Upper lobe of left lung (tissue), 6 donors: ENCODE measurements around the gene CDHR3. TPM values are rescaled to one million over a fixed set of nuclear protein-coding genes. Genes with fewer than 3 reads are reported as not detected.
"Not testable (repeated sequence)": the region's sequence is repeated elsewhere in the genome, so short reads cannot be mapped to it uniquely, and the experiment has no call there.

Experiments
- ATAC-seq, 2 donors: fragments of 200-7000 bp; cut with Tn5 transposase; one replicate each; pipeline ENCODE4 v1.9.1; 2022; ENCODE audit warnings: mild to moderate bottlenecking in 2 of 2, moderate library complexity in 2 of 2; ENCODE audit not compliant: low FRiP score in 2 of 2
- DNase-seq, 2 donors: peaks; one replicate each; pipeline ENCODE4 v3.0.0-alpha.2; 2019 to 2020
- H3K27ac ChIP-seq, 4 donors: fragments of 200-600 bp; sonication (generic); one replicate each; pipeline ENCODE4 v1.5.1; 2016 to 2019
- H3K27me3 ChIP-seq, 4 donors: fragments of 200-600 bp; sonication (generic); one replicate each; pipeline ENCODE4 v1.5.1; 2017 to 2019
- H3K36me3 ChIP-seq, 4 donors: fragments of 200-600 bp; sonication (generic); one replicate each; pipeline ENCODE4 v1.5.1; 2016 to 2019
- H3K4me1 ChIP-seq, 4 donors: fragments of 200-600 bp; sonication (generic); one replicate each; pipeline ENCODE4 v1.5.1; 2018 to 2019
- H3K4me3 ChIP-seq, 4 donors: fragments of 200-600 bp; sonication (generic); one replicate each; pipeline ENCODE4 v1.5.1; 2017 to 2019; ENCODE audit warnings: mild to moderate bottlenecking in 2 of 4, moderate library complexity in 1 of 4
- H3K9me3 ChIP-seq, 4 donors: fragments of 200-600 bp; sonication (generic); one replicate each; pipeline ENCODE4 v1.5.1; 2018 to 2019
- CTCF ChIP-seq, 6 experiments: fragments of 450-650 bp in 4 of 6; fragments of 200-600 bp in 2 of 6; sonication (generic) in 2 of 6; IDR thresholded peaks; one replicate each; pipeline ENCODE4 v1.5.1; 2016 to 2019; ENCODE audit warnings: antibody characterized with exemption in 6 of 6
- EP300 ChIP-seq, 4 donors: sonication (generic); formaldehyde crosslinking; IDR thresholded peaks; one replicate each; pipeline ENCODE4 v1.5.1; 2017; ENCODE audit warnings: antibody characterized with exemption in 4 of 4, control low read depth in 2 of 4
- POLR2A ChIP-seq, 4 donors: fragments of 450-650 bp; IDR thresholded peaks; one replicate each; pipeline ENCODE4 v1.5.1; 2016 to 2017; ENCODE audit warnings: antibody characterized with exemption in 4 of 4, mild to moderate bottlenecking in 2 of 4
- POLR2AphosphoS5 ChIP-seq, 2 donors: sonication (generic); formaldehyde crosslinking; IDR thresholded peaks; one replicate each; pipeline ENCODE4 v1.5.1; 2017; ENCODE audit warnings: antibody characterized with exemption in 2 of 2
- WGBS, 2 donors: methylation state at CpG; one replicate each; pipeline ENCODE4 v1.1.5; 2017 to 2018; 5-methylcytosine and 5-hydroxymethylcytosine counted together
- total RNA-seq, 6 donors: library from RNA; depleted of rRNA in 4 of 6; stranded (reverse); fragments of >200 nt in 4 of 6; gene quantifications; one replicate each; pipeline versions ENCODE4 v1.1.0 to v1.2.1, GENCODE V29; 2016 to 2021
- donor health status: DM: no; HTN: no; CAD: no; lungs with moderate emphysema.
- donor health status: DM: no; HTN: yes; CAD: no; lungs with severe emphysema.

CDHR3 gene
- total RNA-seq, 6 donors from 2014 or later: 2.6 to 148 (median 32.8) TPM

GRCh38 chr7:105980645-105981396 is 17.8 kb downstream of the CDHR3 start:
- no peaks in the 10 kb centered on the region for H3K9me3 ChIP-seq
- H3K4me3 ChIP-seq: no peak overlapping the region
- WGBS, 2 donors: 63 to 79% methylated on average over 3 of the region's 3 CpGs
- no peak overlapping the region for H3K27ac ChIP-seq
- TF ChIP-seq POLR2AphosphoS5 (IDR thresholded peaks at IDR 0.05) (no peak), CTCF (IDR thresholded peaks at IDR 0.05) (no peak), POLR2A (IDR thresholded peaks at IDR 0.05) (no peak), EP300 (IDR thresholded peaks at IDR 0.05) (no peak)
- H3K4me1 ChIP-seq: peaks cover 0 to 4% (median 0%) of the 10 kb centered on the region in 4 donors
- no peaks in the 10 kb centered on the region for H3K36me3 ChIP-seq
- ATAC-seq (no peak), DNase-seq (no peak)
- H3K27me3 ChIP-seq: no peaks in the 10 kb centered on the region

GRCh38 chr7:105982388-105982787 is 19.3 kb downstream of the CDHR3 start:
- Histone ChIP-seq H3K9me3 (no peaks in the 10 kb centered on the region), H3K27ac (no peak overlapping the region), H3K4me3 (no peak overlapping the region), H3K4me1 (peaks cover 0 to 4% (median 0%) of the 10 kb centered on the region in 4 donors), H3K36me3 (no peaks in the 10 kb centered on the region), H3K27me3 (no peaks in the 10 kb centered on the region)
- 56 to 92% methylated on average over 2 of the region's 2 CpGs for WGBS, 2 donors
- no peak for ATAC-seq
- no peak for DNase-seq
- no peak for TF ChIP-seq CTCF (IDR thresholded peaks at IDR 0.05)
- TF ChIP-seq EP300 (IDR thresholded peaks at IDR 0.05): no peak
- TF ChIP-seq POLR2A (IDR thresholded peaks at IDR 0.05): no peak
- no peak for TF ChIP-seq POLR2AphosphoS5 (IDR thresholded peaks at IDR 0.05)

DNA sequence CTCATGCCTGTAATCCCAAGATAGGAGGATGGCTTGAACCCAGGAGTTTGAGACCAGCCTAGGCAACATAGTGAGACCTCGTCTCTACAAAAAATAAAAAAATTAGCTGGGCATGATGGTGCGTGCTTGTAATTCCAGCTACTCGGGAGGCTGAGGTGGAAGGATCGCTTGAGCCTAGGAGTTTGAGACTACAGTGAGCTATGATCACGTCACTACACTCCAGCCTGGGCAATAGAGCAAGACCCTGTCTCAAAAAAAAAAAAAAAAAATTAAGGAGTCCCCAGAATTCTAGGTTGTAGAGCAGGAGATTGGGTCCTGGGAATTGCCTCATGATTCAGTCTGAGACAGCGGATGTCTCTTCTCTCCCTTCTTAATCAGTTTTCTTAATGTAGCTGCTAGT is 21.7 kb downstream of the CDHR3 start:
- not testable (repeated sequence) for H3K9me3 ChIP-seq, H3K27ac ChIP-seq, H3K27me3 ChIP-seq, DNase-seq, H3K4me1 ChIP-seq, ATAC-seq, H3K4me3 ChIP-seq, H3K36me3 ChIP-seq
- 92 to 93% methylated on average over 6 of the region's 6 CpGs for whole genome bisulfite sequencing, 2 donors

DNA sequence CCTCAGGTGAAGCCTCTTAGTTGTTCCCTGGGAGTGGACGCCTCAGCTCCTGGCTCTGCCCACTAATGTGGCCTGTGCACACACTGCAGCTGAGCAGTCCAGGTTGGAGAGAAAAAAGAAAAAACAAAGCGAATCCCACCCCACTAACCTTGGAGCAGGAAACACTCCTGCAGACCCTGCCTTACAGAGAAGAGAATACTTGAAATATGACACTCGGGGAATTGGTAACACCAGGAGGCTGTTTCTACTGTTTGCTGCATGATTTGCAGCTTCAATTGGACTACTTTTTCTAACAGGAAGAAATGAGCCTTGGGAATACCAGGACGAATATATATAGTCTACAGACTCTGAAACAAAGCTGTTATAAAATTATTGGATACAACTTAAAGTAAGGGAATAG is 22.2 kb downstream of the CDHR3 start:
- H3K4me1 ChIP-seq: no peaks in the 10 kb centered on the region
- 51 to 69% methylated on average over 4 of the region's 4 CpGs for WGBS, 2 donors
- no peaks in the 10 kb centered on the region for H3K9me3 ChIP-seq
- ATAC-seq (no peak), DNase-seq (no peak)
- TF ChIP-seq POLR2A (IDR thresholded peaks at IDR 0.05): no peak
- TF ChIP-seq EP300 (IDR thresholded peaks at IDR 0.05): no peak
- TF ChIP-seq CTCF (IDR thresholded peaks at IDR 0.05): no peak
- TF ChIP-seq POLR2AphosphoS5 (IDR thresholded peaks at IDR 0.05): no peak
- H3K27ac ChIP-seq: no peak overlapping the region
- H3K4me3 ChIP-seq: no peak overlapping the region
- H3K36me3 ChIP-seq: no peaks in the 10 kb centered on the region
- no peaks in the 10 kb centered on the region for H3K27me3 ChIP-seq

DNA sequence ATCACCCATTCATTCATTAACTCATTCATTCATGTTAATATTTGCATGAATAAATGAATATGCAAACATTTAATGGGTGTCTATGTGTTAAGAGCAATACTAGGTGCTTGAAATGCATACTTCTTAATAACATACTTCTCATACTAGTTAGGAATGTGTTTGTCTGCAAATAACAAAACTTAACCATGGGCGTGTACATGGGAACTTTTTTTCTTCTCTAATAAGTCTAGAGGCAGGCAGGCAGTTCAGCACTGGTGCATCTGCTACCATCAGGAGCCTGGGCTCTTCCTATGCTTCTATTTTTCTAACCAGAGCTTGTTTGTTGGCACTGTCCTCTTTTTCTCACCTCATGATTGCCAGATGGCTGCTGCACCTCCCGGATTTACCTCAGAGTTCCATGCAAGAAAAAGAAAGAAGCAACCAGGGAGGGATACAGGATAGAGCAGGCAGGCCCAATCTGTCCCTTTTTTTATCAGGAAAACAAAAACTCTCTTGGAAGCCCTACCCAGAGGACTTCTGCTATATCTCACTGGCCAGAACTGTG is 22.7 kb downstream of the CDHR3 start:
- H3K4me1 ChIP-seq: no peaks in the 10 kb centered on the region

More for the DNA sequence above, 22.7 kb downstream of the CDHR3 start:
- no peak for DNase-seq
- Histone ChIP-seq H3K27me3 (no peaks in the 10 kb centered on the region), H3K27ac (no peak overlapping the region), H3K9me3 (no peaks in the 10 kb centered on the region), H3K36me3 (no peaks in the 10 kb centered on the region), H3K4me3 (no peak overlapping the region)
- 34 to 87% methylated on average over 2 of the region's 2 CpGs for WGBS, 2 donors
- TF ChIP-seq EP300 (IDR thresholded peaks at IDR 0.05) (no peak), CTCF (IDR thresholded peaks at IDR 0.05) (no peak), POLR2AphosphoS5 (IDR thresholded peaks at IDR 0.05) (no peak), POLR2A (IDR thresholded peaks at IDR 0.05) (no peak)
- ATAC-seq: no peak
